Measurements from ENCODE around the gene SRGAP1.

GRCh38 chr12:63964301-63964700 lies 119.8 kb downstream of the SRGAP1 start:
- TF ChIP-seq EZH2phosphoT487 (IDR thresholded peaks at IDR 0.05) (no peak), CTCF (IDR thresholded peaks at IDR 0.05) (no peak)
